HT1080 (cell line): ENCODE data around the gene MACO1. TPM values are rescaled to one million over a fixed set of nuclear protein-coding genes. Genes with fewer than 3 reads are reported as not detected.
A peak's percentile ranks its signal among the peaks of the same experiment; 100 is the strongest.
"Not testable (repeated sequence)": the region's sequence is repeated elsewhere in the genome, so short reads cannot be mapped to it uniquely, and the experiment has no call there.

ENCODE experiments used
- DNase-seq: peaks from one replicate; pipeline ENCODE4 v3.0.0-alpha.2; 2015; ENCODE audit warnings: low read depth
- total RNA-seq: library from RNA; depleted of rRNA; stranded (reverse); fragments of >200 nt; shearing (Covaris generic); gene quantifications from 2 replicates; pipeline ENCODE4 v1.2.3, GENCODE V29; 2014

Gene MACO1
- total RNA-seq, 1 experiment from 2014 or later = 10.5 TPM

DNA sequence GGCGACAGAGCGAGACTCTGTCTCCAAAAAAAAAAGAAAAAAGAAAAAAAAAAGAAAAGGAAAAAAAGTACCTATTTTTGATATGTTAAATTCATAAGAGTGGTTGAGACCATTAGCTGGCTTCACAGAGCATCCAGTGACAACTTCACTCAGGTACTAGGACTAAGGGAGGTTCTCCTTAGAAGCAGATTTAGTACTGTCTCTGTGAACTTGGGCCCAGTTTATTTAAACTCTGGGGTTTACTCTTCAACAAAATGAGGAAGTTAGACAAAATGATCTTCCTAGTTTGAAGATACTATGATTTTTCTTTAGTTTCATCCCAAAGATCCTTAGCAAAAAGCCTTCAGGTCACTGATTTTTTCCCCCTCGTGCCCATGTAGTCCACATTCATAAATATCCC lies 21.2 kb downstream of the MACO1 start:
- no peak for DNase-seq

DNA sequence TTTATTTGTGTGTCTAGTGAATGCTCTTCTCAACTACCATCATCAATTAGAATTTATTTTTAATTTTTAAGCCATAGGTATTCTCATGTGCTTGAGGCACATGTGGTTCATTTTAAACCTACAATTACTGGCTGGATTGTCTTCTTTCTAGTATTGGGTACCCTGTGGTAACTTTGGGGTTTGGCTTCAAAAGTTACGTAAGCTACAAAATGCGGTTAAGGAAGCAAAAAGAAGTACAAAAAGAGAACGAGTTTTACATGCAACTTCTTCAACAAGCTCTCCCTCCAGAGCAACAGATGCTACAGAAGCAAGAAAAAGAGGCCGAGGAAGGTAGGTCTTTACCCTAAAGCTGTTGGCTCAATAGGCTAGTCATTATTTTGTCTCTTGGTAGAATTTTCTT lies 25.8 kb downstream of the MACO1 start:
- no peak for DNase-seq

DNA sequence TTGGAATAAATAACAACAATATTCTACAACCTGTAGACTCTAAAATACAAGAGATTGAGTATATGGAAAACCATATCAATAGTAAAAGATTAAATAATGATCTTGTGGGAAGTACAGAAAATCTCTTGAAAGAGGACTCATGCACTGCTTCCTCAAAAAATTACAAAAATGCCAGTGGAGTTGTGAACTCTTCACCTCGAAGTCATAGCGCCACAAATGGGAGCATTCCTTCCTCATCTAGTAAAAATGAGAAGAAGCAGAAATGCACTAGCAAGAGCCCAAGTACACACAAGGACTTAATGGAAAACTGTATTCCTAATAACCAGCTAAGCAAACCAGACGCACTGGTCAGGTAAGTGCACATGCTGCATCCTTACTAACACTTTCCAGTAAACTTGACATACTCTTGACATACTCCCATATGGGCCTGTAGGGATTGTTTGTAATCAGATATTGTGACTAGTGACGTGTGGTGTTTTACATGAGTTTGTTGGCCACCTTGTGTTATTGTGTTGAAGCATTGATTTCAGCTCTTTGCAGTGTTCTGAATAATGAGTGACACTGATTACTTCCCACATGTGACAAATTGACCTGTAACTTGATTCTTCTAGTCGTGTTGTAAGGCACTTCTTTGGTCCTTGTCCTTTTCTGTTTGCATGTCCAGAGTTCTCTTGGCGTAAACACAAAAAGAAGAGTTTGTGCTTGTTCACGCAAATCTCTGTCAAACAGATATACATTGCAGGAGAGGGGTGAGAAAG lies 28.0 kb downstream of the MACO1 start:
- DNase-seq = no peak

DNA sequence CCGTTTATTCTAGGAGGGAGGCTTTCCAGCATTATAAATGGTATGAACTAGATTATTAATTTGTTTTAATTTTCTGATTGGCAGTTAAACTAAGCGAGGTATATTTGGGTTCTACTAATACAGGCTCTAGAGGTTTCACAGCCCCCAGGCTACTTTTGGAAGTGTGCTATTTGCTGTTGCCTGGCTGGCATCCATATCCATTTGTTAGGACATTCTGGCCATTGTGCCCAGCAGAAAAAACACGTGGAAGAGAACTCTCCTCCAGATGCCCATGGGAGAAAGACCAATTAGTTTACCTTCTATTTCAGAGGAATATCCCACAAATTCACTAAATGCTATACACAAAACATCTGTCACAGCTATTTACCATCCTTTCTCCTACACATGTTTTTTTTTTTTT lies 29.3 kb downstream of the MACO1 start:
- no peak for DNase-seq

DNA sequence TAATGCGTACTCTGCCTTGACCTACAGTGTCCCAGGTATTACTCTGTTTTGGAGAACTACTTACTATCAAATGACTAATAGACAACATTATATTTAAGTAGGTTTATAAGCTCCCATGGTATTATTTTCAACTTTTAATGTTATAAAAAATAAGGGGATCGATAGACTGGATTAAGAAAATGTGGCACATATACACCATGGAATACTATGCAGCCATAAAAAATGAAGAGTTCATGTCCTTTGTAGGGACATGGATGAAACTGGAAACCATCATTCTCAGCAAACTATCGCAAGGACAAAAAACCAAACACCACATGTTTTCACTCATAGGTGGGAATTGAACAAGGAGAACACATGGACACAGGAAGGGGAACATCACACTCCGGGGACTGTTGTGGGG lies 30.1 kb downstream of the MACO1 start:
- not testable (repeated sequence) for DNase-seq

DNA sequence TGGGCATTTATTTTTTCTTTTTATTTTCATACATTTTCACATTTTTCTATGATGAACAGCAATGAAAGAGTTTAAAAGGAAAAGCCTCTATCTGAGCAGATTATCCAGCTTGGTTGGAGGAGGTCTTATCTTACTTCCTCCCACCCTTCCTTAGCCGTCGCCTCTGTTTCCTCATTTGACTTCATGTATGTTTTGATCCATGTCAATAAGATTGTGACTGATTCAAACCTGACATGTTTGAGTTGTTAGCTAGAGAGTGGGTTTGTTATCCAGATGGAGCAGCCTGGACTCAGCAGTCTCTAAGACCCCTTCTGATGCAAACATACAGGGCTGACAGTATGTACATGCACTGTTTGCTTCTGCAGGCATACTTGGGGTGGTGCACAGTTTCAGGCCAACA lies 31.2 kb downstream of the MACO1 start:
- no peak for DNase-seq

DNA sequence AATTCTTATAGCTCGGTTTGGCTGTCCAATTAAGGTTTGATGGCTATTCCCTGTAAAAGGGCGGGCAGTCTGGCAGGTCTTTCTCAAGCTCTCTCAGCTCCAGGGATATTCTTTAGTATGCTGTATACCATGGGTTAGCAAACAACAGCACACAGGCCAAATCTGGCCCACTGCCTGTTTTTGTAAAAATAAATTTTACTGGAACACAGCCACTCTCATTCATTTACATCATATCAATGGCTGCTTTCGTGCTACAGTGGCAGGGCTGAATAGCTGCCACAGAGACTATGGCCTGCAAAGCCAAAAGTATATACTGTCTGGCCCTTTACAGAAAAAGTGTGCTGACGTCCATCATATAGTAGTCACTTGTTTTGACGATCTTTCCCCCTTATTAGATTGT lies 32.0 kb downstream of the MACO1 start:
- DNase-seq = no peak

DNA sequence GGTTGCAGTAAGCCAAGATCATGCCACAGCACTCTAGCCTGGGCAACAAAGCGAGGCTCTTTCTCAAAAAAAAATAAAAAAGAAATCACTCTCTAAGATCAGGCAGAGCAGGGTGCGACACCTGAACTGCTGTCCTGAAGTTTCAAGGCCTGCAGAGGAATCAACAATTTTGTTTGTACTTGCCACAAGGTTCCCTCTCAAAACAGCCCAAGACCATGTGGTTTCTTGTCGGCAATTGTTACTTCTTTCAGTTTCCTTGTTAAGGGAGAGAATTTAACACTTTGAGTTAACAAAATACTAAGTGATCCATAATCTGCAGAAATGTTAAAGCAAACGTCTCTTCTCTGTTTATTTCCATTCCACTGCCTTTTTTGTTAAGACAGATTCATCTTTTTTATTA lies 36.5 kb downstream of the MACO1 start:
- DNase-seq = no peak

DNA sequence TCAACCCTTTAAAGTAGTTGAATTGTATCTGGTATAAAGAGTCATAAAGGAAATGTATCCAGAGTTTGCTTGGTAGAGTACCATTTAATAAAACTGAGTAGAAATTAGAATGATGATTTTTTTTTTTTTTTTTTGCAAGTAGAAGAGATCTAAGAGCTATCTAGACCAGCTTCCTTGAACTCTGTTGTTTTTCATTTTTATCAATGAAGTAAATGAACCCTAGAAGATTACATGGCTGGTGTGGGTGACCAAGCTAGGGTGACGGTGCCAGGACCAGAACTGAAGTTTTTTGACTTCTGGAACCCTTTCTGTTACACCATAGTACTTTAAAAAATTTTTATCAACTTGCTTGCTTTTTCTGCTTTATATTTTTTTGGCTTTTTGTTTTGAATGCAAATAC lies 36.9 kb downstream of the MACO1 start:
- DNase-seq = no peak

DNA sequence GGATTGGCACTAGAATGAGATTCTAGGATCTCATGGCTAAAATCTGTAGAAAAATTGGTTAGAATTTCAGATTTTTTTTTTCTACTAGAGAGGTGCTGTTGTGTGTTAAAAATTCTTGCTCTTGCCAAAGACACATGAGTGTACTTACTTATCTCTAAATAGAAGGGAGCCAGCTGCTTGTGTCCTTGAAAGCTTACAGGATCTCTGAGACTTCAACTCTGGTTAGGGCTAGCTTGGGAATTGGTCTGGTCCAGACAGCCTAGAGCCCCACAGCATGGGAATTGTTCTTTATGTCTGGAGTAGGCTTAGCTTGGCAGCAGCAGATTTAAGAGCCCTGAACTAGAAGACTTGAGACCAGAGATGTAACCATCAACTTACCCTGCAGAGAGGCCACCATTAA lies 37.3 kb downstream of the MACO1 start:
- no peak for DNase-seq

DNA sequence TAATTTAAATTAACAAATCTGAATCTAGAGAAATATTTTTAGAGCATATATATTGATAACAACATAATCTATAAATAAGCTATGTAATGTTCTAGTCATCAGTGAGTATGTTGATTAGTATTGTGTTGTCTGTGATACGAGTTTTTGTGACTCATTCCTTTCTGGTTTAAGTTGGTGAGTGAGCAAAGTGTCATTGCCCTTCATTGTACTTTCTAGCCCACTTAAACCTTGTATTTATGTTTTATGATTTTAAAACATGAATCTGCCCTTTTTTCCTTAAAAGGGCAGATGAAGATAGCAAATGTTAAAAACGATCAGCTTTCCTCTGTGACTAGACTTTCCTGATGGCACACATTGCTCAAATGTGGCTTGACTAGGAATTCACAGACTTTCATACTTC lies 38.5 kb downstream of the MACO1 start:
- peak; percentile 66 for DNase-seq

DNA sequence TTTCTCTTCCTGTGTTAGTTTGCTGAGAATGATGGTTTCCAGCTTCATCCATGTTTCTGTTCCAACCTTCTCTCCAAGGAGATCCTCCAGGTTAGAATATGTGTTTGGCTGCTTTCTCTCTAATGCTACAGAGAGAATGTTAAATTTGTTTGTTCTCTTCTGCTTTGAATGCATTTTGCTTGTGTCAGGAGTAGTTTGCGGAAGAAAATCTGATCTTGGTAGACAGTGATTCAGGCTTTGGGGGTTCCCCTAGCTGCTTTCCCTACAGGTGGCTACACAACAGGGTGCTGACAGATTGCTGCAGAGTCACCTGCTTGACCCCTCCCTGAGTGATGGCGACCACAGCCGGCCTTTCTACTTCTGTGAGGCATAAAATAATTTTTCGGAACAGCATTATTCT lies 41.8 kb downstream of the MACO1 start:
- DNase-seq = no peak

DNA sequence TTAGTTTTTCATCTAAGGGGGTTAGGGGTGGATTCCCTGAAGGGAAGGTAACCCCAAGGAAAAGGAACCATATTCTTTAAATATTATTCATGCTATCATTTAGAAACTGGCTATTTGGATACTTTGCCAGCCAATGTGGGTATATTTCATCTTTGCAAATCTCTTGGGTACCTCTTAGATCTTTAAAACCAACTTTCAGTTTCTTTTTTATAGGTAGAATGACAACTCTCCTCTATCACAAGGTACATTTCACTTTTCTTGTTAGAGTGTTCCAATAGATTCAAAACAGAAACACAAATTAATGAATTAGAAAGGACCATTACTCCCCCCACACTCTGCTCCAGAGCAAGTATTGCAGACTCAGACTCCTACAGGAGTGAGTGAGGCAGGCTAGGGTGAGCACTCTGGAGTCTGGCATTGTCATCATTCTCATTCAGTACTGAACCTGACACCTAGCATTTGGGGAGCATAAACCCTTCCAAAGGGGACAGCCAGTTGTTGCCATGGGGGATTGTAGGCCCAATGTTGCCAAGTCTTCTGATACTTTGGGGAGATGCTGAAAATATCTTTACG lies 43.0 kb downstream of the MACO1 start:
- no peak for DNase-seq

DNA sequence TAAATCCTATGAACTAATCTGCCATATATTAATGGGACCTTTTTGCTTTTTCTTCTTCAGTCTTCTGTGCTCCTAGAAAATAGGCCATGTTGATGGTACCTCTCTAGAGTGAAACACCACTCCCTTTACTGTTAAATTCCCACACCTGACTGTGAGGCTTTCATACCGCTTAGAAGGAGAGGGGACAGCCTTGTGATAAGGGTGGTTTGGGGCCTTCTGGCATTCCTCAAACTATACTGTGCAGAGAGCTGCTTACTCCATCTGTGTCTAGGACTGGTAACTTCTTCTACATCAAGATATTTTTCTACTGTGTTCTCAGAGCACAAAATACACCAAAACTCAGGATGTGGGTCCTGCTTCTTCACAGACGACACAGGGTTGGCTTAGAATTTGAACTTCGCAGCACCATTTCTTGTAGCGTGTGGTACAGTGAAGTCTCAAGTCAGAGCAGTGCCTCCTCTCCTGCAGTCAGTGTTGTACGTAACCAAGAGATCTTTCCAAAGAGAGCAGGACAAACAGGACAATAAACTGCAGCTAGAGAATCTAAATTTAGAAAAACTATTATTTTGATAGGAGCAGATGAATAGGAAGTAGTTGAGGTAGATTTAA lies 43.8 kb downstream of the MACO1 start:
- DNase-seq = no peak

DNA sequence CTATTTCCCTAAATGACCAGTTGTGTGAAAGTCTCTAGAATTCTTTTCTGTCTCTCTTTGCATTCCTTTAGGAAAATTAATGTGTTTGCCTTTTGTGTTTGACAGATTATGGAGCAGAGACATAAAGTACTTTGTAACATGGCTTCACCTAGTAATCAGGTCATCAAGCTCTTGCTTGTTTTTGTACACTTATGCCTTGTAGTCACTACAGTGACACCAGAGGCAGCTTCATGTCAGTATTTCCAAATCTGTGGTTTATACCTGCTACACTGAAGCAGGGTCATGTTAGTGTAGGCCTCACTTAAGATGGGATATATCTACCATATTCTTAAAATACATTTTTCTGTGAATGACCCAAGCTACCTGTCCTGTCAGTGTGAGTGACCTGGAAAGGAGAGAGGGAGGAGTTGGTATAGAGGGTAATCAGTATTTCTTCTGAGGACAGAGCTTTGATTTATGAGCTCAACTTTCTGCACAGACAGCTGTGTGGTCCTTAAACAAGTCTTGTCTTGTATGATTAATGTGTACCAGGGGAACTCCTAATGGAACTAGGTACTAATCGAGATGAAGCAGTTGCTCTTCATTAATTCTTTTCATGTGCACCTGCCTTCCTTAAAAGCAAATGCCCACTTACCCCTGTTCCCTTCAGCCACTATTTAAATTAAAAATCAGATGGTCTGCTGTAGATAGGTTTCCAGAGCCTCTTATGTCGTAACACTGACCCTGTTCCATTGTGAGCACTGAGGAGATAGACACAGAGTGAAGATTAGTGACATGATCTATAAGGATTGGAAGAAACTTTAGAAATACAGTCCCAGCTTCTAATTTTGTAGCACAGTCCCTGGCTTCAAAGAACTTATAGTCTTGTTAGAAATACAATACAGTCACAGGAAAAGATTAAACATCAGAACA lies 45.7 kb downstream of the MACO1 start:
- DNase-seq = no peak

DNA sequence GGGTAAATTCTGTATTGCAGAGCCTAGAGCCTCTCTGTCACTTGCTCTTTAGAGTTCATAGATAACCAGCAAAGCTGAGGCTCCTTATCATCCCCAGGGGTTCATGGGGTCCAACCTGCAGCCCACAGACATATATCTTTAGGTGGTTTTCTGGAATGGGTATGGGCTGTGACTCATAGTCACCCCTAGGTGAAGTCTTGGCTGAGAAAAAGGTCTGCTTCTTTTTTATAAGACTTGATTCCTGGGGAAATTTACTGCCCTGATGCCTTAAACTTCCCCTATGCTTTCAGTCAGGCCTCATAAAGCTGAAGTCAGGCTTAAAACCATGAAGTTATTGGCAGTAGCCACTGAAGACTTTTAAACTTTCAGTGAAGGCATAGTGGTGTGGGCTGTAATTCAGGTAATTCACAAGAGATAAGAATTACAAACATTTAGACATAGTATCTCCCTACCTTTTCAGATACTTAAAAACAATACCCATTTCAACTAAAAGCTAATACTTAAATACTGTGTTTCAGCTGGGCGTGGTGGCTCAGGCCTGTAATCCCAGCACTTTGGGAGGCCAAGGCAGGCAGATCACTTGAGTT lies 46.8 kb downstream of the MACO1 start:
- DNase-seq = no peak

DNA sequence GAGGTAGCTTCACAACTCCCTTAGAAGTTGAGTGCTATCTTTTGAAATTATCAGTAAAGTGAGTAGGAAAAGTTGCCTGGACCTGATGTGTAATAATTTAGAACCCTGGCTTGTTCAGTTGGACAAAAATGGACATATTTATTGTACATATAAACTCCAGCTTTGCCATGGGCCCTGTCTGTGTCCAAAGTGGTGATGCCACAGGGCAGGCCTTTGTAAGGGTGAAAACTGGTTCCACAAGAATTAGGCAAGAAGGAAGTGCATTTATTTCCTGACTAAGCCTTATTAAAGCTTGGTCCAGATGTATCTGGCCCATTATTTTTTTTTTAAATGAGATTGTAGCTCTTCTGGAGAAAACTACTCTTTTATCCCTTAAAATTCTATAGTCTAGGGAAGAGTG lies 47.9 kb downstream of the MACO1 start:
- DNase-seq = no peak

DNA sequence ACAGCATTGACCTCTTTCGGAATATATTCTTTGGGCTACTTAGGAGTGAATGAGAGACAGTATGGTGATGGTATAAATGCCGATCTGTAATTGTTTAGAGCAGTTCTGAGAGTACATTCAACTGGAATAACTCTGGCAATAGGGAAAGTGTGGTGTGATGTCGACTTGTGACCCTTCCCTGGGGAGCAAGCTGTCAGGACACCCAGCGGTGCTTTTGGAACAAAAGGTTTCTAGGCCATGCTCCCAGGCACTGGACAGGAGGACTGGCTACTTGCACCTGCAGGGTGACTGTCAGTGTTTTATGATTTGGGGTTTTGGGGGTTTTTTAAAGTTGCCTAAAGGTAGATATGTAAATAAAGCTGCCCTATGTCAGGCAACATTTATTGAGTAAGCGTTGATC lies 50.9 kb downstream of the MACO1 start:
- no peak for DNase-seq

DNA sequence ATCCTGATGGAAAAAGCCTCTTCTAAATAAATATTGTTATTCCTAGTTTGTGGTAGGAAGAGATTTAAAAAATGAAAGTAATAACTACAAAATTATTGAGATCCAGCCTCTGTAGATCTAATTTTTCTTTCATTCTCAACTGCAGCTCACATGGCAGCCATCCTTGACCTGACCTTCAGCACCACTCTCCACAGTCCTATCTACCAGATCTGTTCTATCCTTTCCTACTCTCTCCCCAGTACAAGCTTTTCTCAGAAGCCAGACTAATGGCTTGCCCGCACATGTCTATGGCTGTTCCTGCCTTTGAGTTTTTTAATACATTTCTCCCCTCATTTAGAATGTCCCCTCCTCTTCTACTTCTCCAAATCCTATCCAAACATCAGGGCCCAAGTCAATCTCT lies 51.5 kb downstream of the MACO1 start:
- DNase-seq = no peak

DNA sequence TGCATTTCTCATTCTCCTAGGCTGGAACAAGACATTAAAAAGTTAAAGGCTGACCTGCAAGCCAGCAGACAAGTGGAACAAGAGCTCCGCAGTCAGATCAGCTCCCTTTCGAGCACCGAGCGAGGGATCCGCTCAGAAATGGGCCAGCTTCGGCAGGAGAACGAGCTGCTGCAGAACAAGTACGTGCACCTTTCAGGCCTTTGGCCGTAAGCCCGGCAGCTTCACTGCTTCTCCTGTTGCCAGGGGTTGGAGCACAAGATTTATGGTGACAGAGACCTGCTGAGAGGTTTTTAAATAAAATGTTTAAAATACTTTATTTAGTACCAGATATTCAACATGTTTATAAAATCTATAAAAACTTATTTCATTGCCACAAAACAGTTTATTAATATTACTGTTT lies 53.4 kb downstream of the MACO1 start:
- no peak for DNase-seq

DNA sequence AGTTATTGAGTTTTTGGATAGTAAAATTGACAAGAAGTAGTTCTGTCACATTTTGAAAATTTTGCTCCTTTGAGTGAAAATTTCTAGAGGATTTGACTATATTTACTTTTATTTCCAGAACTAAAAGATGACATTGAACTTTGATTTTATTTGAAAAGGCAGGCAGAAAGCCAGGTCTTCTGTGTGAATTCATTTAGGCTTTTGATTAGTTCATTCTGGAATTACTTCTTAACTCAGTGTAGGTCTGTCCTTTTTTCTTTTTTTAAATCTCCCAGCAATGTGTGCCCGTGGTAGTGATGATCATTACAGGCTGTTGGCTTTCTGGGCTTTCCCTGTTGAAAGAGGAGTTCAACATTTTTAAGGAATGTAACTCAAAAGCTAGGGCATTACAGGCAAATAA lies 53.8 kb downstream of the MACO1 start:
- DNase-seq = no peak
